SU-DHL-6 (cell line): ENCODE results near the gene TMEM94.

Source experiments
- H2AFZ ChIP-seq: fragments of 200-600 bp; sonication (generic); 2 replicates; pipeline ENCODE4 v1.6.1; 2014; ENCODE audit warnings: low read depth, mild to moderate bottlenecking, moderate library complexity, mixed read lengths, antibody characterized with exemption, low read length; ENCODE audit not compliant: severe bottlenecking
- H3F3A ChIP-seq: fragments of 200-600 bp; shearing (Covaris generic); 2 replicates; pipeline ENCODE4 v1.6.0; 2016; ENCODE audit warnings: antibody characterized with exemption, mild to moderate bottlenecking; ENCODE audit not compliant: insufficient read depth
- H3K27ac ChIP-seq: fragments of 200-600 bp; sonication (generic); 2 replicates; pipeline ENCODE4 v1.5.1; 2016; ENCODE audit warnings: low read depth, mild to moderate bottlenecking, low read length, moderate library complexity, mixed read lengths
- H3K27me3 ChIP-seq: fragments of 200-600 bp; sonication (generic), shearing (Covaris generic); 2 replicates; pipeline ENCODE4 v1.6.0; 2014; ENCODE audit warnings: mild to moderate bottlenecking, low read length
- H3K36me3 ChIP-seq: fragments of 200-600 bp; sonication (generic); 2 replicates; pipeline ENCODE4 v1.6.1; 2014; ENCODE audit warnings: mild to moderate bottlenecking, low read length, mixed read lengths
- H3K4me2 ChIP-seq: fragments of 300-600, 200-600 bp; shearing (Covaris generic), sonication (generic); 2 replicates; pipeline ENCODE4 v1.6.0; 2014; ENCODE audit warnings: low read length, low read depth, mild to moderate bottlenecking; ENCODE audit not compliant: poor library complexity, severe bottlenecking
- H3K4me3 ChIP-seq: fragments of 200-600 bp; sonication (generic); 2 replicates; pipeline ENCODE4 v1.5.1; 2014; ENCODE audit warnings: antibody characterized with exemption, low read length, mild to moderate bottlenecking, mixed read lengths; ENCODE audit not compliant: insufficient read depth, poor library complexity, severe bottlenecking
- H3K79me2 ChIP-seq: fragments of 200-600 bp; sonication (generic); 2 replicates; pipeline ENCODE4 v1.6.1; 2014; ENCODE audit warnings: mild to moderate bottlenecking, low read length, moderate library complexity; ENCODE audit not compliant: insufficient read depth
- H3K9ac ChIP-seq: fragments of 200-600 bp; sonication (generic); 2 replicates; pipeline ENCODE4 v1.7.0; 2014; ENCODE audit warnings: mild to moderate bottlenecking, low read length
- H3K9me2 ChIP-seq: fragments of 200-600 bp; sonication (generic); replicated peaks from 2 replicates; pipeline ENCODE4 v1.6.1; 2014; ENCODE audit warnings: low read length; ENCODE audit not compliant: insufficient read depth
- H3K9me3 ChIP-seq: fragments of 200-600 bp; sonication (generic); 2 replicates; pipeline ENCODE4 v1.6.1; 2014; ENCODE audit warnings: low read length, mixed read lengths; ENCODE audit not compliant: insufficient read depth
- H4K20me1 ChIP-seq: fragments of 200-600 bp; sonication (generic); 2 replicates; pipeline ENCODE4 v1.6.1; 2014; ENCODE audit warnings: low read depth, mild to moderate bottlenecking, antibody characterized with exemption, low read length, moderate library complexity, mixed read lengths
- EZH2phosphoT487 ChIP-seq: fragments of 200-600 bp; sonication (generic), shearing (Covaris generic); conservative IDR thresholded peaks from 2 replicates; pipeline ENCODE4 v1.6.1; 2018; ENCODE audit warnings: mild to moderate bottlenecking, antibody characterized with exemption, low read length, moderate library complexity, mixed read lengths
- TF ChIP-seq, protein P1 (sequence below): fragments of 200-600 bp; sonication (generic); IDR thresholded peaks from one replicate; pipeline ENCODE4 v1.5.1; 2017; ENCODE audit warnings: antibody characterized with exemption, mild to moderate bottlenecking, low read length, moderate library complexity; ENCODE audit not compliant: insufficient read depth, poor library complexity, severe bottlenecking

TMEM94 gene

DNA sequence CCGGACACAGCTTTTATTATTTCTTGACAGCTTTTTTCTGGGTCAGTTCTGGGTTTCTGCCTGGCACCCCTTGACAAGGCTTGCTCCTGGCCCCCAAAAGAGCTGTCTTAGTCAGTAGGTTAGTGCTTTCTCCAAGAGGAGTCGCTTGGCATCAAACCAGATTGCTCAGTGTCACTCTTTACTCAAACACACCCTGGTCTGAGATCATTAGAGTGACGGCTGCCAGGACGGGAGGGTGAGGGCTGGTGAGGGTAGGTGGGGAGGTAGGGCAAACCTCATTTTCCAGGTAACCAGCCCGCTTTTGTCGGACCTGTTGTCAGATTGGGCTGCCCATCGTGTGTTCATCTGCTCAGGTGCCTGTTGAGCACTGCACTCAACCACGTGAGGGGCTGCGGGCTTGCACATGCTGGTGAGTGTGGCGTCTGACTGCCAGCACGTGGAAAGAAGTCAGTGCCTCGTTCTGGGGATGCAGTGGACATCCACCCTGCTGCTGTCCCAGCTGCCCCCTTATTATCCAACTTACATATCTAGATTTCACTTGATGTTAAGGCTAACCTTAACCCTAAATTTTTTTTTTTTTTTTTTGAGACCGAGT, 12.4 kb downstream of the TMEM94 start:
- H3K9ac ChIP-seq = no peak overlapping the region
- no peaks in the 10 kb centered on the region for H3K9me2 ChIP-seq
- no peaks in the 10 kb centered on the region for H3K9me3 ChIP-seq
- no peaks in the 10 kb centered on the region for H3F3A ChIP-seq
- no peak overlapping the region for H3K4me3 ChIP-seq
- no peaks in the 10 kb centered on the region for H3K79me2 ChIP-seq
- TF ChIP-seq EZH2phosphoT487 = no peak
- H3K27ac ChIP-seq = no peak overlapping the region
- no peak overlapping the region for H2AFZ ChIP-seq
- no peaks in the 10 kb centered on the region for H4K20me1 ChIP-seq
- no peaks in the 10 kb centered on the region for H3K27me3 ChIP-seq
- no peaks in the 10 kb centered on the region for H3K36me3 ChIP-seq
- H3K4me2 ChIP-seq = no peak overlapping the region

DNA sequence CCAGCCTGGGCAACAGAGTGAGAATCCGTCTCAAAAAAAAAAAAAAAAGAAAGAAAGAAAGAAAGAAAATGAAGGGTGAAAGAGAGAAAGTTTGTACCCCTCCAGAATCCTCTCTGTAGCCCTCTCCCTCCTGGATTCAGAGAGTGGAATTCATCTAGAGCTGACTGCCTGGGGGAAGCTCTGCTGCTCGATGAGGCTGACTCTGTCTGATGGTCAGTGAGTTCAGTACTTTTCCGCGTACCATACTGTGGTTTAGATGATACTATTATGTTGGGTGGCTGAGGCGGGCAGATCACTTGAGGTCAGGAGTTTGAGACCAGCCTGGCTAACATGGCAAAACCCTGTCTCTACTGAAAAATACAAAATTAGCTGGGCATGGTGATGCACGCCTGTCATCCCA, 14.8 kb downstream of the TMEM94 start:
- Histone ChIP-seq H3K27me3 (no peaks in the 10 kb centered on the region), H3K36me3 (no peaks in the 10 kb centered on the region), H3K27ac (no peak overlapping the region), H3K9ac (no peak overlapping the region), H3K4me3 (no peak overlapping the region), H3K9me2 (no peaks in the 10 kb centered on the region), H2AFZ (no peak overlapping the region), H3F3A (no peaks in the 10 kb centered on the region), H4K20me1 (no peaks in the 10 kb centered on the region), H3K4me2 (no peak overlapping the region), H3K9me3 (no peaks in the 10 kb centered on the region), H3K79me2 (no peaks in the 10 kb centered on the region)
- TF ChIP-seq, protein P1, sequence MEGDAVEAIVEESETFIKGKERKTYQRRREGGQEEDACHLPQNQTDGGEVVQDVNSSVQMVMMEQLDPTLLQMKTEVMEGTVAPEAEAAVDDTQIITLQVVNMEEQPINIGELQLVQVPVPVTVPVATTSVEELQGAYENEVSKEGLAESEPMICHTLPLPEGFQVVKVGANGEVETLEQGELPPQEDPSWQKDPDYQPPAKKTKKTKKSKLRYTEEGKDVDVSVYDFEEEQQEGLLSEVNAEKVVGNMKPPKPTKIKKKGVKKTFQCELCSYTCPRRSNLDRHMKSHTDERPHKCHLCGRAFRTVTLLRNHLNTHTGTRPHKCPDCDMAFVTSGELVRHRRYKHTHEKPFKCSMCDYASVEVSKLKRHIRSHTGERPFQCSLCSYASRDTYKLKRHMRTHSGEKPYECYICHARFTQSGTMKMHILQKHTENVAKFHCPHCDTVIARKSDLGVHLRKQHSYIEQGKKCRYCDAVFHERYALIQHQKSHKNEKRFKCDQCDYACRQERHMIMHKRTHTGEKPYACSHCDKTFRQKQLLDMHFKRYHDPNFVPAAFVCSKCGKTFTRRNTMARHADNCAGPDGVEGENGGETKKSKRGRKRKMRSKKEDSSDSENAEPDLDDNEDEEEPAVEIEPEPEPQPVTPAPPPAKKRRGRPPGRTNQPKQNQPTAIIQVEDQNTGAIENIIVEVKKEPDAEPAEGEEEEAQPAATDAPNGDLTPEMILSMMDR = no peak
- TF ChIP-seq EZH2phosphoT487 = no peak

DNA sequence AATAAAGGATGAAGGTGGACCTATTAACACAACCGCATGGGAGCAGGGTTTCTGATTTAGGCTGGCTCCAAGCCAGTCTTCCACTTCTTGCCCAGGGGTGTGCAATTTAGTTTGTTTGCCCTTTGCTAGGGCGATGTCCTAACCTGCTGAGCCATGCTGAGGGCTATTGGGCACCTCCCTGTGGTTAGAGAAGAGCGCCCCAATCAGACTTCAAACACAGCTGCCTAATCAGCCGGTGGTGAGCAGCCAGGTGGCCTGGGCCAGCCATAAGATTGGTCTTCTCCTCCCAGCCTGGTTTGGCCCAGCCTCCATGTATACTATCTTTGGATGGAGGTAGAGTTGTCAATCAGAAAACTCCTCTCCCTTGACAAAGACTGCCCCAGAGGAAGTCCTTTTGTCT, 15.7 kb downstream of the TMEM94 start:
- Histone ChIP-seq H2AFZ (no peak overlapping the region), H3F3A (no peaks in the 10 kb centered on the region), H4K20me1 (no peaks in the 10 kb centered on the region), H3K9ac (no peak overlapping the region), H3K9me2 (no peaks in the 10 kb centered on the region), H3K79me2 (no peaks in the 10 kb centered on the region), H3K4me2 (no peak overlapping the region), H3K27me3 (no peaks in the 10 kb centered on the region), H3K9me3 (no peaks in the 10 kb centered on the region), H3K36me3 (no peaks in the 10 kb centered on the region), H3K4me3 (no peak overlapping the region), H3K27ac (no peak overlapping the region)
- TF ChIP-seq, protein P1 = no peak
- TF ChIP-seq EZH2phosphoT487 = no peak

DNA sequence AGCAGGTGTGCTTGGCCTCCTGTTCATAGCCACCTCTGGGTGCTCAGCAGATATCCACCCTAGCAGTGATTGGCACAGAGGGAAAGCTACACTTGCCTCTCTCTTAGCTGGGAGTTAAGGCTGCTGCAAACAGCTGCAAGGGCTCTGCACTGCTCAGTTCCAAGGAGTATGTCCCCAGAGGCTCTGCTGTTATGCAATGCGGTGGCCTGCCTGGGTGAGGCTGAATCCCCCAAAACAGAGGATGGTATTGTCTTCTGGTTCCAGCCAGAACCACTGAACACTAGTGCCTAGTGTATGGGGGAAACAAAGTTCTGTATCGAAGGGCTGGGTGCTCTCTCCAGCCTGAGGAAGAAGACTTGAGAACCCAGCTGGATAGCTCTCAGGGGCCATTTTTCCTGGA, 16.8 kb downstream of the TMEM94 start:
- Histone ChIP-seq H3K9me3 (no peaks in the 10 kb centered on the region), H3K79me2 (no peaks in the 10 kb centered on the region), H4K20me1 (no peaks in the 10 kb centered on the region), H3K4me3 (no peak overlapping the region), H3K9ac (no peak overlapping the region), H2AFZ (no peak overlapping the region), H3K27me3 (no peaks in the 10 kb centered on the region), H3F3A (no peaks in the 10 kb centered on the region), H3K9me2 (no peaks in the 10 kb centered on the region), H3K4me2 (no peak overlapping the region), H3K27ac (no peak overlapping the region), H3K36me3 (no peaks in the 10 kb centered on the region)
- TF ChIP-seq, protein P1 = no peak
- TF ChIP-seq EZH2phosphoT487 = no peak
